HG03432 (cell line): ENCODE measurements around the gene RPRD1B.
"Not testable (repeated sequence)": the region's sequence is repeated elsewhere in the genome, so short reads cannot be mapped to it uniquely, and the experiment has no call there.

ENCODE experiments used
- ATAC-seq: cut with Tn5 transposase; IDR thresholded peaks from one replicate; pipeline ENCODE4 v1.9.1; 2021; ENCODE audit warnings: mild to moderate bottlenecking, moderate library complexity; ENCODE audit not compliant: unreplicated experiment

Gene RPRD1B

DNA sequence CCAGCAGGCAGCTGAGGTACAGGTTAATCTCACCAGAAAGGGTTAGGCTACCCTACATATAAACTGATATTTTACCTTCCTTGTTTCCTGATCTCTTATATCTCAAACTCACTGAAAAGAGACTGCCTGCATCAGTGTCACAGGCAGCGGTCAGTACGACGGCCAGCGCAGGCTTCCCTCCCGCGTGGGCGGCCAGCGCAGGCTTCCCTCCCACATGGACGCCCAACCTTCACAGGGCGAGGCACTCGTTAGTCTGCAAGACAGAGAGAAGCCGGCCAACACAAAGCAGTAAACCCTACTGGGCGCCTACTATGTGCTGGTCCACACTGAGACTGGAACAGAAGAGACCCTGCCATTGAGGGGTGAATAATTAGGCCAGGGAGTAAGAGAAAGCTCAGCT, 33.3 kb upstream of the RPRD1B start:
- ATAC-seq, result no peak

DNA sequence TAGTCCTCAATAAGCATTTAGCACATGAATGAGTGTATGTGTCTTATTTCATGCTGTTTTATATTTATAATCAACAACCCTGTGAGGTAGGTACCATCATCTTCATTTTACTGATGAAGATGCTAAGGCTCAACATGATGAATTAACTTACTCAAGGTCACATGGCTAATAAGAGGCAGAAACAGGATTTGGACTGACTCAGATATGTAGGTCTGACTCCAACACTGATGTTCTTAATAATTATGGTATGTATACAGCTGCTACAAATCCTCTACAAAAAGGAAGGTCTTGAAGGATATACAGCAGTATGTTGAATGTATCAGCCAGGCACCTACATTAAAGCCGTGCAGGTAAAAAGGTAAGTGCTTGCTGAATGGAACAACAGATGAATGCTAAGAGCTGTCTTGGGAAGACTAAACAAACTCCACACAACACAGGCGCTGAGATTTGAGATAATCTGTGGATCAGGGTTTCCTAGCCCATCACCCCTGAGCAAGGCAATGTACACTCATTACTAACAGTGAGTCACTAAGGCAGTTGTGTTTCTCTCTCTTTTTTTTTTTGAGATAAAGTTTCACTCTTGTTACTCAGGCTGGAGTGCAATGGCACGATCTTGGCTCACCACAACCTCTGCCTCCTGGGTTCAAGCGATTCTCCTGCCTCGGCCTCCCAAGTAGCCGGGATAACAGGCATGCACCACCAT, 32.2 kb upstream of the RPRD1B start:
- ATAC-seq, result no peak

DNA sequence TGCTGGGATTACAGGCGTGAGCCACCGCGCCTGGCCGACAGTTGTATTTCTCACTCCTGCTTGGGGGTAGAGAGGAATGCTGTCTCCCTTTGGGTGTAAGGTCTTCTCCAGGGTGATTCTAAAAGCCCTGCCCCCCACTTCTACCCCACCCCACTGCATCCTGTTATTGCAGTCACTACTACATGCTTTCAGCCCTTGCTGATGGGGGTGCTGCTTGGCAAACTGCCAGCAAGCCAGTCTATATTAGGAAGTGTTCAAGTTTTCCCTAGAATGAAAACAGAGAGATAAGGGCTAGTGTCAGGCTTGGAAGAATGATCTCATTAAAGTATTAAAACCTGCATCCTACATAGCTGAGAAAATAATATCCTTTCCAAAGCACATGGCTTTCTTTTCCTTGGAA, 31.6 kb upstream of the RPRD1B start:
- ATAC-seq, result no peak

DNA sequence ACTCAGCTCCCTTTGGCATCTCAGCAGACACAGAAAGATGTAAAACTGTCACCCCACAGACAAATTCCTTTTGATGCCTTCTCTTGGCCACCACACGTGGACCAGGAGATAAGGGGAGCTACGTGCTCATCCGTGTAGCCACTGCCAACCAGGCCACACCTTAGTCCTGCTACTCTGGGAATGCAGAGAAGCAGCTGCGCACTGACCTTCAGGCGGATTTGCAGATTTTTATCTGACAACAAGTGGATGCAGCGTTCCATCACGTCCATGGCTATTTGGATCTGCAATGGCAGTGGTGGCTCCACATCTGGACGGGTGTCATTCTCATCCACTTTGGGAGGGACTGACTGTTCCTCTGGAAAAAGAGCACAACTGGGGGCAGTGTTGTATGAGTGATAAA, 31.1 kb upstream of the RPRD1B start:
- ATAC-seq, result no peak

DNA sequence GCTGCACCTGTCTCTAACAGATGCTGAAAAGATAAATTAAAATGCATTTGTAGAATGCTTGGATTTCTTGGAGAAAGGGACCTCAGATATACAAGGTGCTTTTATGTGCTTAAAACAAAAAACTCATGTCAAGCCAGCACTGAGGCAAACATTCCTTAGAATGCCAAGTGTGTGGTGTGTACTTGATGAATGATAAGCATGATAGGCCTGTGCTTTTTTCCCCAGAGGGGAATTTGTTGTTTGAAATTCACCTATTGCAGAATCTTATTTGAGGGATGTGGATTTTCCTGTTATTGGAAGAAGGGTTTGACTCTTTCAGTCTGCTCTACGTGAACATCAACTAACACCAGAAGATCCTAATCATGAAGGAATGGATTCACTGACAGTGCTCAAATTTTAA, 29.1 kb upstream of the RPRD1B start:
- ATAC-seq, result no peak

DNA sequence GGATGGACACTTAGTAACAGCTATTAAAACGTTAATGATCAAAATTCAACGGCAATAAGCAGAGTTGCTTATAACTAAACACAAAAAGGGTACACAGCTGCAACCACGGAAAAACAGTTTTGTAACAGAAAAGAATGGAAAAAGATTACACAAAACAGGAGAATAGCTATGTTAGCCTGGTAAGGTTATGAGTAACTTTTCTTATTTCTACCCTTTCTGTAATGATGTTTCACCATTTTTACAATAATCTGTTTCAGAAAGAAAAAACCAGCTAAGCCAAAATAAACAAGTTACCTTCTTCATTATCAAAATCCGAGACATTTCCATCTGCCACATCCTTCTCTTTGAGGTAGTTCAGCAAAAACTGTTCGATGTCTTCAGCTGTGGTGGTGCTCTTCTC, 27.6 kb upstream of the RPRD1B start:
- no peak for ATAC-seq

DNA sequence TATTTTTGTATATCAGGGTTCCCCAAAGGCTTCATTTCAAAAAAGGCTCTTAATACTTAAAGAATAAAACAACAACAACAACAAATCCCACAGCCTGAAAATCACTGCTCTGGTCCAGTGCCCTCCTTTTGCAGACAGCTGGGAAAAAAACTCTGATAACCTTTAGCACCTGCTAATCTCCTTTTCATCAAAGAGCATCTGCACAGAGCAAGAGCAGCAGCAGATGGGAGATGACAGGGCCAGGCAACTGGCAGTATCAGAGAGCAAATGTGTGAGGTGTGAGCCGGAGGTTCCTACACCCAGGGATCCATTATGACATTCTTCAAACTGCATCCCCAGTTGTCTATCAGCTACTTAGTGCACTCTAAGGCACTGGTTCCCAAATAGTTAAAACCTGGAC, 26.0 kb upstream of the RPRD1B start:
- ATAC-seq, result no peak

DNA sequence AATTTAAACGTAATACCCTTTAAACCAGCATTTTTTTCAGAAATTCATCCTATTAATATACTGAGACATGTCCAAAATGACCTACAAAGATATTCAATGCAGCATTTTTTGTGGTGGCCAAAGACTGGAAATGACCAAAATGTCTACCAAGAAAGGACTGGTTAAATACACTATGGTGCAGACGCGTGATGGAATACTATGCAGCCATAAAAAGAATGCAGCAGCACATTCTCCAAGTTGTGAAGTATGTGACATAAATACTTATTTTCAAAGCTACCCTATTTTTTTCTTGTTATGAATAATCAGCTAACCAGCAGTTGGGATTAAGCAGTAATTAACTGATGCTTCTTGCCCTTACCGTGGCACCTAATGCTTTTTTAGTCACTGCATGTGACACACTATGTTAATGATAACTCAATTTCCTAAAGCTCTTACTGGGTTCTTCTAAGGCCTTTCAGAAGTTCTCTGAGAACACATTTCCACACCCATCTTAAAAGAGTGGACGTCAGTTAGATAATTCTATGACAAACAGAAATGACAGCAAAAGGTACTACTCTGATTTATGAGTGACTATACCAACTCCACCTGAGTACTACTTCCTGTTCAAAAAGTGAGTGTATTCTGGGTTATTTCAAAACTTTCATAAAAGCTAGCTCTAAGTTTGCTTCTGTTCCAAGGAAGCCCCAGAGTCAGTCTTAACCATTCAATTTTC, 25.2 kb upstream of the RPRD1B start:
- ATAC-seq, result no peak

DNA sequence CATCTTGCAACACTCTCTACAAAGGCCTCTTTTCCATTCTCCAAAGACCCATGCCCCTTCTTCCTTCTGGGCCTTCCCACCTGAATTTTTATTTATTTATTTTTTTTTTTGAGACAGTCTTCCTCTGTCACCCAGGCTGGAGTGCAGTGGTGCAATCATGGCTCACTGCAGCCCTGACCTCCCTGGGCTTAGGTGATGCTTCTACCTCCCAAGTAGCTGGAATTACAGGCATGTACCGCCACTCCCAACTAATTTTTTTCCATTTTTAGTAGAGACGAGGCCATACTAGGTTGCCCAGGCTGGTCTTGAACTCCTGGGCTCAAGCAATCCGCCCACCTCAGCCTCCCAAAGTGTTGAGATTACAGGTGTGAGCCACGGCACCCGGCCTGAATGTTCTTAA, 24.1 kb upstream of the RPRD1B start:
- not testable (repeated sequence) for ATAC-seq

DNA sequence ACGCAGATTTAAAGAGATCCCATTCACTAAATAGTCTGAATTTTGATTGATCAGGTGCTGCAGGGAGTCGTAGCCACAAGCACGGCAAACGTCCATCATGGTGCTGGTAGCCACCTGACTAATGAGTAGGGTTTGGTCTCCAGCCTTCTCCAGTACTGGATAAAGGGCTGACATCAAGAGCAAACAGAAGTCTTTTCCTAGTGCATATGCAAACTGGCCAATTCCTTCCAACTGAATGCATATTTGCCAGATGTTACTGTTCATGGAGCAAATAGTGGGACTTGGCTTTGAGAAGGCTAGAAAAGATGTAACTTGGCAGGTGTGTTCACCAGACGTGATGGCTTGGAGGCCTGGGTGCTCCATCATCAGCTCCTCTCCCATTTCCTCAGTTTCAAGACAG, 21.9 kb upstream of the RPRD1B start:
- ATAC-seq, result no peak

DNA sequence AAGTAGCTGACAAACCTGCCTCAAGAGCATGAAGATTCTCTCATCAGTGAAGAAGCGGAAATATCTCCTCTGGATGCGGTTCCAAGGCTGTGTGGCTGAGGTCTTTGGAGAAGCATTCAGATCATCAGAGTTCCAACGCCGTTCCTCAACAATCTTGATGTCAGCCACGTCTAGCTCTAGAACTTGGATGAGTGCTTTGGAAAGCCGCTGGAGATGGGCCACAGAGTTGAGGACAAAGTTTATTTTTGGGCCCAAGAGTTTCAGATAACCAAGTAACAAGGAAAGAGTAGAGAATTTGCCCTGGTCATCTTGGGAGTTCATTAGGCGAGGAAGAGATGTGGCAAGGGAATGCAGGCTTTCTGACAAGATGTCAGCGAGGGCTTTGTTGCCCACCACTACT, 21.2 kb upstream of the RPRD1B start:
- ATAC-seq, result no peak

DNA sequence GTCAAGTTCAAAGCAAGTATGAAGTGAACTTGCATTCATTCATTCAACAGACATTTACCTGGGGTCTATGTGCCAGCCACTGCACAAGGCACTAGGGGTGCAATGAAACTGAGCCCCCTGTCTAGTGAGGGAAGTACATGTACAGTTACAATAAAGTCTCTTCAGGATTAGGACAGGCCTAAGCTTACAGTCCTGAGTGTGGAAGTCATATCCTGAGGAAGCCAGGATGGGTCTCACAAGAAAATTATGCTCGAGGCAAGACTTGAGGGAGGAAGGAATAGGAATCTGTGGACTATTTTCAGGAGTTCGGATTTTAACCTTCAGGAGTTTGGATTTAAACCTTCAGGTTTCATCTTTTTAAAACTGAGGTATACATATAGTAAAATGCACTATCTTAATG, 19.7 kb upstream of the RPRD1B start:
- ATAC-seq, result no peak

DNA sequence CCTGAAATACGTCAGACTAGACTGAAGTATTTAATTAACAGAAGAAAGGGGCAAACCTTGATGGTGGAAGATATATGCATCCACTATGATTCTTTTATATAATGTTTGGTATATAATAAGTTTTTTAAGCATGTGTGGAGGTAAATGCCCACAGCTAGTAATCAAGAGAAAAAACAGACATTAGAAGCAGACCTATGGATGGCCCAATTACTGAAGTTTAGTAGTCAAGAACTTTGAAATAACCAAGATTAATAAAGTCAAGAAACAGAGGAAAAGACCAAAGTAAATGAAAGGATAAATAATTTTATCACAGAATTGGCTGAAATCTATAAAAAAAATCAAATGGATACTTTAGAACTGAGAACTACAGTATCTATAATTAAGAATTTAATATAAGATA, 15.6 kb upstream of the RPRD1B start:
- no peak for ATAC-seq

DNA sequence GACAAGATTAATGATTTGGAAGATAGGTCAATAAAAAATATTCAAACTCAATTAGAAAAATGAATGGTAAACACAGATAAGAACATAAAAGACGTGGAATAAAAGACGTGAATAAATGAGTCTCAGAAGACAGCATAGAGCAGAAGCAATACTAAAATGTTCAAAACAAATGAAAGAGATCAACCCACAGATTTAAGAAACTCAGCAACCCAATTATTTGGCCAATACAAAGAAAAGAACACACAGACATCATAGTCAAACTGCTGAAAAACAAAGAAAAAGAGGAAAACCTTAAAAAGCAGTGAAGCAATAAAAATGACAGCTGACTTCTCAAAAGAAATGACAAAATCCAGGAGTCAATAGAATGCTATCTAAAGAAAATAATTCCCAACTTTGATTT, 15.2 kb upstream of the RPRD1B start:
- ATAC-seq, result no peak

DNA sequence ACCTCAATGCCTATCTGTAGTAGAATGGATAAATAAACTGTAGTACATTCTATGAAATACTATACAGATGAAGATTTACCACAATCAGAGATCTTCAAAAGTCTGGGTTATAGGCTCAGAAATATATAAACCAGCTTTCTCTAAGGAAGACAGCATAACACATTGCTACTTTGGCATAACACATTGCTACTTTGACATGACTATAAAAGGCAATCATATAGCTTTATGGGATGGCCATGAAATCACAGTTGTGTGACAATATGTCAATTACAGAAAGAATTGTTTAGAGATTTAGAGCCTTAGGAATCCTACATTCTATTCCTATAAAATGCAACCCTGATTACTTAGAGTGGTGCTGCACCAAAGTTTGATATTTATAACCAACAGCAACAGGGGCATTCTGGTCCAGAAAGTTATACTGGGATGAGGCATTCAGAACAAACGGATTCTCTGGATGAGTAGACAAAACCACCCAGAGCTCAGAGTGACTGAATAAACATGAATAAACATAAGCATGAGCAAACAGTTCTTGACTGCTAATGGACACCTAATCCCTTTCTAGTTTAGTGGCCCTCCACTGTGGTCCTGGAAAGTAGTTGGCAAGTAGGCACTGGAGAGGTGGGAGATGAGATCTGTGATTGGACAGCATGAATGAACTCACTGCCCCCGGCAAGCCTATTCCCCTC, 12.3 kb upstream of the RPRD1B start:
- ATAC-seq, result no peak

DNA sequence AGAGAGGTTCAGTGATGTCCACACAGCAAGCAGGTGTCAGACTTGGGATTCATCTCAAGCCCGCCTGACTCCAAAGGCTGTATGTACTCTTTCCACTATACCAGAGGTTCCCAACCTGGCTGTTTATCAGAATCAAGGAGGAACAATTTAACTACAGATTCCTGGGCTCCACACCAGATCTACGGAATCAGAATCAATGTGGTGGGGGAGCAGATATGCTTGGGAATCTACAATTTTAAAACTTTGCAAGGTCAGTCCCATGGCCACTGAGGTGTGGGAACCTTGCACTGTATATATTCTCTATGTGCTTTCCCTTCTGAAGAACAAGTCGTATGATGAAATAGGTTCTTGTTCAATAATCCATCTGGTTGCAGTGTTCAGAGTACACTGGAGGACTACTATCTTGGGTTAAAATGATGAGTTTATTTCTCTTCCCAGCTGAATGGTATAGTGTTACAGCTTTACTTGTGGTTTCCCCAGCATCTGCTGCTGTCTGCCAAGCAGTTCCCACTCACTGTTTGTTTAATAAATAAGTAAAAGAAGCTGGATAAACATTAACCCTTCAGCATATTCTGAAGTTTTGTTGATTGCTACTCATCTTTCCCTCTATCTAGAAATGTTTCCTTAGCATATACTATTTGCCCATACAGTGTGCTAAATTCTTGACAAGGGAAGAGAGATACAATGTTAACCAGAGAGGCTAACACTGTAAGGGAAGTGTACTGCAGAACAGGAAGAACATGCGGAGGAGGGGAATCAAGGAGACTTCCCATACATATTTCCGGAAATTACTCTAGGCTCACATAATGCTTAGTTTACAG, 10.2 kb upstream of the RPRD1B start:
- ATAC-seq, result no peak

DNA sequence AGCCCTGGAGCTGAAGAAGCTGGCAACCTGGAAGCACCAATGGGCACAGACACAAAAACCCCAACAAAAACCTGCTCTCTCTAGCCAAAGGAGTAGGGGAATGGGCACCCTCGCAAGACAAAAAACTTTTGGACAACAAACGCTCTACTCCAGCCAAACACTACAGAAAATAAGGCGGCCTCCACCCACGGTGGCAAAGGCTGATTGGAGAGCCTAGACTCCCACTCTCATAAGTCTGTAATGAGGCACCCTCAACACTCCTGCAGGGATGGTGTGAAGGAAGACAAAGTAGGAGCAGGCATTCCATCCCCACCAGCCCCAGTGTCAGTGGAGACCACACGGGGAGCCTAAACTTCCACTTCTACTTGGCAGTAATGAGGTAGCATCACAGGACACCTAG, 9.1 kb upstream of the RPRD1B start:
- ATAC-seq, result no peak

DNA sequence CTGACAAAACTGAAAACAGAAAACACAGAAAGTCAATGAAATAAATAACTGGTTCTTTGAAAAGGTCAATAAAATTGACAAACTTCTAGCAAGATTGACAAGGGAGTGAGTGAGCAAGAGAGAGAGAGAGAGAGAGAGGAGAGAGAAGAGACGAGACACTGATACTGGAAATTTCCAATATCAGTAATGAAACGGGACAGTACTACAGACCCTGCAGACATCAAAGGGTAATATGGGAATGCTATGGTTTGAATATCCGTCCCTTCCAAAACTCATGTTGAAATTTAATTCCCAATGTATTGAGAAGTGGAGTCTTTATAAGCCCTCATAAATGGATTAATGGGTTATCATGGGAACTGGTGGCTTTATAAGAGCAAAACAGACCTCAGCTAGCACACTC, 4.1 kb upstream of the RPRD1B start:
- no peak for ATAC-seq

DNA sequence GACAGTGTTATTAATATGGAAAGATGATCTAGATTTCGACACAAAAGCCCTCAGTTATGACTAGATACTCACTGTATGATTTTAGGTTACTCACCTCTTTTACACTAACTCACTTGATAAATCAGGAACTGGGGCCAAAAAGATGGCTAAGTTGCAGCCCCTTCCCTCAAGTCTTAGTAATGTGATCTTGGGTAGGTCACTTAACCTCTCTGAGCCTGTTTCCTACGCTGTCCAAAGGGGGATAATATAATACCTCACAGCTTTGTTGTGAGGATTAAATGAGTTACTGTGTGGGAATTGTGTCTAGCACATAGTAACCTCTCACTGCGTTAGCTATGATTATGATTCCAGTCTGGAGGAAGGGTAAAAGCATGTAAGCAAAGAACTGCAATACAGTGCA, 1.6 kb upstream of the RPRD1B start:
- ATAC-seq, result no peak

DNA sequence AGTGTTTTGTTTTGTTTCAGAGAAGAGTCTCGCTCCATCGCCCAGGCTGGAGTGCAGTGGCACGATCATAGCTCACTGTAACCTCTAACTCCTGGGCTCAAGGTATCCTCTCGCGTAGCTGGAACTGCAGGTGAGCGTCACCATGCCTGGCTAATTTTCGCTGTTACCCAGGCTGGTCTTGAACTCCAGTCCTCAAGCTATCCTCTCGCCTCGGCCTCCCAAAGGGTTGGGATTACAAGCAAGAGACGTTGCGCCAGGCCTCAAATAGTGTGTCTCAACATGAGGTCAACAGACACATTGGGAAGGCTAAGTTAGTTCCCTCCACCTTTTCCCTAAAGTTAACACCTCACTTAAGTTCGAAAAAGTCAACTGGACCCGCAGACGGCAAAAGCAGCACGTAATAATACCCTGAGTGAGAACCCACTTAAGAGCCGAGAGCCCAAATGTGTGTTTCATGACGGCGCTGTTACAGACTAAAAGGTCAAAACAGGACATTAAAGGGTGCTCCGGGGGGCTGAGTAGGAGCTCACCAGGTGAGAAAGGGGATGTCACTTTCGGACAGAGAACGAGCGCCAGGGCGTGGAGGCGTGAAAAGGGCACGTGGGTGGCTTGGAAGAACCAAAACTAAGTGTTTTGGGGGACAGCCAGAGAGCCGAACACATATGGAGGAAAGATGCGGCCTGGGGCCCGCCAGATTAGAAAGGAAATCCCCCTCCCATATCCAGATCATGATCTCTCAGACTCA, 789 bp upstream of the RPRD1B start:
- ATAC-seq, result peak; percentile 51
